Measurements from ENCODE around the gene IL1RAPL1. TPM values are rescaled to one million over a fixed set of nuclear protein-coding genes. Genes with fewer than 3 reads are reported as not detected.

IL1RAPL1 gene
- total RNA-seq, 2 donors from 2014 or later, result 0.66 to 1.1 TPM

DNA sequence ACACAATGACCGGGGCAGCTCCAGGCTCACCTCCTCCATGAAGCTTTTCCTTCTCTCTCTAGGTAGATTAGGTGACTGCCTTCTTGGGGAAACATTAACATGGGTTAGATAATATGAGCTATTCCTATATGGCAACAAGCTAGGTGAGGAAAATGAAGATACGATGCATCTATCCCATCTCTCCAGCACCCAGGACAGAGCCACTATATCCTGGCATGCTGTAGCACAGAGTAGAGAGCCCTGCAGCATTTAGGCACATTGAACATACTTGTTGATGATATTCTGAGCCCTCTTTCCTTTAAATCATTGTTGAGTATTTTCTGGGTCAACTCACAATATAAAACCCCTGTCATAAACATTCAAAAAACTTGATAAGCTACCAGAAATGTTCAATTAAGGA, 1133.9 kb downstream of the IL1RAPL1 start:
- no peak overlapping the region for H3K27ac Mint-ChIP-seq

DNA sequence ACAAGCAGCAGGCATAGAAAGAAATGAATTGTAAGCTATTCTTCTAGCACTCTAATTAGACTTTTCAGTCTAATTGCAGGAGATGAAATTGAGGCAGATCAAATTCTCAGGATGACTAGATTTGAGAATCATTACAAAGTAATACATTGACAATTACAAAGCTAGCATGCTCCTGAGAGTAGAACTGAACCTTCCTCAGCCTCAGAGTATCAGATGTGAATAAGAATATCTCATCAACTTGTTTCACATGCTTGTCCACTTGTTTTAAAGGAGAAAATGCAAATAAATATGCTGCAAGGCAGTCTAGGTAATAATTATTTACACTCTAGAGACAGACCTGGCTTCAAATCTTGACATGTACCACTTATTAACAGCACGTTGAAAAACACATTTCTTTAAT, 1137.1 kb downstream of the IL1RAPL1 start:
- no peak overlapping the region for H3K9ac ChIP-seq (ENCODE audit: extremely low read depth, low read length, poor library complexity, severe bottlenecking)
- H3K36me3 ChIP-seq (ENCODE audit: control insufficient read depth, insufficient read depth, low read length), result no peaks in the 10 kb centered on the region
- WGBS, 2 experiments (ENCODE audit: insufficient coverage in 1 of 2, insufficient read length in 1 of 2), result no CpG with 5 or more reads among the region's 1 CpG
- Mint-ChIP-seq H3K27me3 (ENCODE audit: insufficient read depth) (no peaks in the 10 kb centered on the region), H3K27ac (no peak overlapping the region), H3K36me3 (ENCODE audit: low read depth) (no peaks in the 10 kb centered on the region), H3K4me1 (no peaks in the 10 kb centered on the region), H3K9me3 (no peaks in the 10 kb centered on the region), H3K4me3 (no peak overlapping the region)
- H3K4me1 ChIP-seq (ENCODE audit: control insufficient read depth, insufficient read depth, low read length), result no peaks in the 10 kb centered on the region
- no peak for DNase-seq
- no peaks in the 10 kb centered on the region for H3K9me3 ChIP-seq (ENCODE audit: control insufficient read depth, low read length)
- H3K27me3 ChIP-seq (ENCODE audit: control insufficient read depth, insufficient read depth, low read length, poor library complexity, severe bottlenecking), result no peaks in the 10 kb centered on the region
- no peak overlapping the region for H3K27ac ChIP-seq (ENCODE audit: low read depth, low read length)
- TF ChIP-seq, protein P1, sequence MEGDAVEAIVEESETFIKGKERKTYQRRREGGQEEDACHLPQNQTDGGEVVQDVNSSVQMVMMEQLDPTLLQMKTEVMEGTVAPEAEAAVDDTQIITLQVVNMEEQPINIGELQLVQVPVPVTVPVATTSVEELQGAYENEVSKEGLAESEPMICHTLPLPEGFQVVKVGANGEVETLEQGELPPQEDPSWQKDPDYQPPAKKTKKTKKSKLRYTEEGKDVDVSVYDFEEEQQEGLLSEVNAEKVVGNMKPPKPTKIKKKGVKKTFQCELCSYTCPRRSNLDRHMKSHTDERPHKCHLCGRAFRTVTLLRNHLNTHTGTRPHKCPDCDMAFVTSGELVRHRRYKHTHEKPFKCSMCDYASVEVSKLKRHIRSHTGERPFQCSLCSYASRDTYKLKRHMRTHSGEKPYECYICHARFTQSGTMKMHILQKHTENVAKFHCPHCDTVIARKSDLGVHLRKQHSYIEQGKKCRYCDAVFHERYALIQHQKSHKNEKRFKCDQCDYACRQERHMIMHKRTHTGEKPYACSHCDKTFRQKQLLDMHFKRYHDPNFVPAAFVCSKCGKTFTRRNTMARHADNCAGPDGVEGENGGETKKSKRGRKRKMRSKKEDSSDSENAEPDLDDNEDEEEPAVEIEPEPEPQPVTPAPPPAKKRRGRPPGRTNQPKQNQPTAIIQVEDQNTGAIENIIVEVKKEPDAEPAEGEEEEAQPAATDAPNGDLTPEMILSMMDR (conservative IDR thresholded peaks at IDR 0.05), result no peak
- H3K4me3 ChIP-seq (ENCODE audit: low read length), result no peak overlapping the region

More for the DNA sequence above, 1133.9 kb downstream of the IL1RAPL1 start:
- H3K36me3 ChIP-seq (ENCODE audit: control insufficient read depth, insufficient read depth, low read length), result no peaks in the 10 kb centered on the region
- H3K4me1 ChIP-seq (ENCODE audit: control insufficient read depth, insufficient read depth, low read length), result no peaks in the 10 kb centered on the region
- no peak overlapping the region for H3K9ac ChIP-seq (ENCODE audit: extremely low read depth, low read length, poor library complexity, severe bottlenecking)
- TF ChIP-seq, protein P1 (conservative IDR thresholded peaks at IDR 0.05), result no peak
- H3K27me3 ChIP-seq (ENCODE audit: control insufficient read depth, insufficient read depth, low read length, poor library complexity, severe bottlenecking), result no peaks in the 10 kb centered on the region
- H3K4me3 ChIP-seq (ENCODE audit: low read length), result no peak overlapping the region
- H3K27ac ChIP-seq (ENCODE audit: low read depth, low read length), result no peak overlapping the region
- Mint-ChIP-seq H3K36me3 (ENCODE audit: low read depth) (no peaks in the 10 kb centered on the region), H3K27me3 (ENCODE audit: insufficient read depth) (no peaks in the 10 kb centered on the region), H3K4me3 (no peak overlapping the region), H3K4me1 (no peaks in the 10 kb centered on the region), H3K9me3 (peaks cover 1% of the 10 kb centered on the region)
- H3K9me3 ChIP-seq (ENCODE audit: control insufficient read depth, low read length), result no peaks in the 10 kb centered on the region
- 92% methylated on average over 2 of the region's 2 CpGs; no CpG with 5 or more reads in 1 of the 2 experiments for WGBS, 2 experiments (ENCODE audit: insufficient coverage in 1 of 2, insufficient read length in 1 of 2)
- DNase-seq, result no peak

DNA sequence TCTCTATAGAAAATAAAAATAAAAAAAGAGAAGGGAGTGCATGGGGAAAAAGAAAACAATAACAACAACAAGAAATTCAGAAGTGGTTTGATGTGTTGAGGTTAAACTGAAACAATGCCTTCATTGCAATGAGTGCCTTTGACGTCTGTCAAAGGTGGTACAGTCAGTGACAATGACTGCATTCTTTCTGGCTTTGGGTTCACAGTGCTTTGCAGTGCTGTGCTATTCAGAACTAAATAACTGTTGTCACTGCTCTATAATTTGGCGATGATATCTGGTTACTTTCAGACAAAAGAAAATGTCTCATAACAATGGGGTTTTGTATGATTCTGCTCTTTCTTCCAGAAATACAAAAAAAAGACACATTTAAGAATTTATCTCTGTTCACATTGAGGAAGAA, 1139.6 kb downstream of the IL1RAPL1 start:
- H3K27me3 ChIP-seq (ENCODE audit: control insufficient read depth, insufficient read depth, low read length, poor library complexity, severe bottlenecking), result no peaks in the 10 kb centered on the region
- peaks cover 3% of the 10 kb centered on the region for H3K4me1 Mint-ChIP-seq
- TF ChIP-seq, protein P1 (conservative IDR thresholded peaks at IDR 0.05), result no peak
- WGBS, 2 experiments (ENCODE audit: insufficient coverage in 1 of 2, insufficient read length in 1 of 2), result 77% methylated on average over 1 of the region's 2 CpGs; no CpG with 5 or more reads in 1 of the 2 experiments
- H3K9me3 ChIP-seq (ENCODE audit: control insufficient read depth, low read length), result no peaks in the 10 kb centered on the region
- no peaks in the 10 kb centered on the region for H3K36me3 Mint-ChIP-seq (ENCODE audit: low read depth)
- no peak overlapping the region for H3K27ac ChIP-seq (ENCODE audit: low read depth, low read length)
- H3K36me3 ChIP-seq (ENCODE audit: control insufficient read depth, insufficient read depth, low read length), result no peaks in the 10 kb centered on the region
- no peaks in the 10 kb centered on the region for H3K4me1 ChIP-seq (ENCODE audit: control insufficient read depth, insufficient read depth, low read length)
- no peak overlapping the region for H3K9ac ChIP-seq (ENCODE audit: extremely low read depth, low read length, poor library complexity, severe bottlenecking)
- no peaks in the 10 kb centered on the region for H3K9me3 Mint-ChIP-seq
- no peak for DNase-seq
- no peak overlapping the region for H3K4me3 ChIP-seq (ENCODE audit: low read length)
- H3K27ac Mint-ChIP-seq, result no peak overlapping the region
- H3K27me3 Mint-ChIP-seq (ENCODE audit: insufficient read depth), result no peaks in the 10 kb centered on the region
- no peak overlapping the region for H3K4me3 Mint-ChIP-seq
